ENCODE data around the gene SLX1B.
"Not testable (repeated sequence)": the region's sequence is repeated elsewhere in the genome, so short reads cannot be mapped to it uniquely, and the experiment has no call there.

GRCh38 chr16:29457660-29458059 is 3.3 kb downstream of the SLX1B start:
- not testable (repeated sequence) for TF ChIP-seq REST (IDR thresholded peaks at IDR 0.05; ENCODE audit: insufficient replicate concordance, low read depth); CTCF (IDR thresholded peaks at IDR 0.05; ENCODE audit: insufficient read depth, low read length); SPI1 (IDR thresholded peaks at IDR 0.05; ENCODE audit: borderline replicate concordance, low read depth)
